HG03025 (cell line): ENCODE results near the gene NBEAL2.

ENCODE experiments used
- ATAC-seq: cut with Tn5 transposase; IDR thresholded peaks from one replicate; pipeline ENCODE4 v1.9.1; 2021; ENCODE audit warnings: mild to moderate bottlenecking, moderate library complexity; ENCODE audit not compliant: unreplicated experiment, low FRiP score

Gene NBEAL2

GRCh38 chr3:46943237-46944187, 36.0 kb upstream of the NBEAL2 start:
- no peak for ATAC-seq

GRCh38 chr3:46944191-46944590, 35.3 kb upstream of the NBEAL2 start:
- no peak for ATAC-seq

GRCh38 chr3:46946416-46946815, 33.0 kb upstream of the NBEAL2 start:
- no peak for ATAC-seq

- no peak for ATAC-seq
Measured at GRCh38 chr3:46946856-46947545, 32.5 kb upstream of the NBEAL2 start.

GRCh38 chr3:46947546-46947901, 31.9 kb upstream of the NBEAL2 start:
- no peak for ATAC-seq

GRCh38 chr3:46947981-46948791, 31.3 kb upstream of the NBEAL2 start:
- ATAC-seq, result no peak

GRCh38 chr3:46948830-46949671, 30.4 kb upstream of the NBEAL2 start:
- no peak for ATAC-seq

GRCh38 chr3:46950177-46950576, 29.3 kb upstream of the NBEAL2 start:
- ATAC-seq, result no peak

GRCh38 chr3:46950650-46951241, 28.7 kb upstream of the NBEAL2 start:
- no peak for ATAC-seq

GRCh38 chr3:46952813-46953212, 26.7 kb upstream of the NBEAL2 start:
- ATAC-seq, result no peak

GRCh38 chr3:46953234-46954010, 26.0 kb upstream of the NBEAL2 start:
- ATAC-seq, result no peak

GRCh38 chr3:46954178-46954577, 25.3 kb upstream of the NBEAL2 start:
- ATAC-seq, result no peak

GRCh38 chr3:46955157-46955556, 24.3 kb upstream of the NBEAL2 start:
- ATAC-seq, result no peak

GRCh38 chr3:46955801-46956259, 23.6 kb upstream of the NBEAL2 start:
- ATAC-seq, result no peak

- ATAC-seq, result no peak
Measured at GRCh38 chr3:46957092-46957820, 22.2 kb upstream of the NBEAL2 start.

GRCh38 chr3:46958467-46959160, 20.9 kb upstream of the NBEAL2 start:
- ATAC-seq, result no peak

- no peak for ATAC-seq
Measured at GRCh38 chr3:46959161-46959511, 20.3 kb upstream of the NBEAL2 start.
